Activated CD4-positive, alpha-beta T cell treated with anti-CD3 and anti-CD28 coated beads for 4 hours (primary cell): ENCODE data around the gene ADORA2A.

Source experiments
- DNase-seq, 2 donors: peaks; one replicate each; pipeline ENCODE4 v3.0.0-alpha.2; 2020

ADORA2A gene

GRCh38 chr22:24419475-24419850 lies 7.9 kb upstream of the ADORA2A start:
- DNase-seq: no peak

GRCh38 chr22:24420072-24420976 lies 7.1 kb upstream of the ADORA2A start:
- DNase-seq: no peak

- no peak for DNase-seq
Observed at GRCh38 chr22:24420977-24421343, 6.4 kb upstream of the ADORA2A start.

GRCh38 chr22:24421428-24421931 lies 5.9 kb upstream of the ADORA2A start:
- peak; percentile 55 to 58 for DNase-seq

GRCh38 chr22:24422102-24422665 lies 5.2 kb upstream of the ADORA2A start:
- no peak for DNase-seq

- peak; percentile 58 to 62 for DNase-seq
Observed at GRCh38 chr22:24423519-24424000, 3.8 kb upstream of the ADORA2A start.

GRCh38 chr22:24424001-24424900 lies 3.1 kb upstream of the ADORA2A start:
- peak; percentile 35 to 46 for DNase-seq

GRCh38 chr22:24424901-24425775 lies 2.3 kb upstream of the ADORA2A start:
- no peak for DNase-seq

GRCh38 chr22:24426436-24426835 lies 963 bp upstream of the ADORA2A start:
- DNase-seq: no peak

GRCh38 chr22:24426851-24427499 lies 424 bp upstream of the ADORA2A start:
- DNase-seq: no peak

- no peak for DNase-seq
Observed at GRCh38 chr22:24428751-24429410, 1.5 kb downstream of the ADORA2A start.

GRCh38 chr22:24429411-24430365 lies 2.3 kb downstream of the ADORA2A start:
- peak; percentile 56 to 69 for DNase-seq

GRCh38 chr22:24430431-24431308 lies 3.3 kb downstream of the ADORA2A start:
- no peak for DNase-seq

GRCh38 chr22:24431309-24432034 lies 4.1 kb downstream of the ADORA2A start:
- DNase-seq: no peak

- DNase-seq: peak in 1 of 2 donors; percentile 46
Observed at GRCh38 chr22:24432059-24432853, 4.9 kb downstream of the ADORA2A start.

- DNase-seq: no peak
Observed at GRCh38 chr22:24433001-24433827, 5.8 kb downstream of the ADORA2A start.
